Measurements from ENCODE around the gene LSM5. TPM values are rescaled to one million over a fixed set of nuclear protein-coding genes. Genes with fewer than 3 reads are reported as not detected.

LSM5 gene
- total RNA-seq, 4 donors from 2014 or later, result 30.7 to 82.0 (median 50.0) TPM

DNA sequence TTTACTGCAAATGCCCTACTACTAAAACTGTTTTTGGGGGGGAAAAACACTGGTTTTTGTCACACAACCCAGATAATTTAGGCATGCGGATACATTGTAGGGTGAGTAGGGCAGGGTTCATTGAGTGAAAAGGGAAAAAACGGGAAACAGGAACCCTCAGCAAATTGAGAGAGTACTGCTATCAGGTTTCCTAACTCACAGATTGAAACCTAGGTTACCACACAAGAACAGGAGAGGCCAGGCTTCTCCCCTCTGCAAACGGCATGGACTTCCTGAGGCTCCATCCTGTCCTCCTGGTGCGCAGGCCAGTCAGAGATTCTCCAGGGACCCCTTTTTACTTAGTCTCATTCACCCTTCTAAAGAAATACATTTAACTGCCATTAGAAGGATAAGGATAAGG, 35.7 kb upstream of the LSM5 start:
- Histone ChIP-seq H3K27ac (no peak overlapping the region), H3K27me3 (no peaks in the 10 kb centered on the region), H3K4me3 (no peak overlapping the region), H3K9me3 (no peaks in the 10 kb centered on the region), H3K36me3 (no peaks in the 10 kb centered on the region), H3K4me1 (no peaks in the 10 kb centered on the region)
- TF ChIP-seq CTCF (IDR thresholded peaks at IDR 0.05), result no peak
- no peak for TF ChIP-seq POLR2A (IDR thresholded peaks at IDR 0.05)
- intact Hi-C loops (cut with DNase I; ENCODE audit: low total_unique reads), result no loop called here
- no peak for DNase-seq

DNA sequence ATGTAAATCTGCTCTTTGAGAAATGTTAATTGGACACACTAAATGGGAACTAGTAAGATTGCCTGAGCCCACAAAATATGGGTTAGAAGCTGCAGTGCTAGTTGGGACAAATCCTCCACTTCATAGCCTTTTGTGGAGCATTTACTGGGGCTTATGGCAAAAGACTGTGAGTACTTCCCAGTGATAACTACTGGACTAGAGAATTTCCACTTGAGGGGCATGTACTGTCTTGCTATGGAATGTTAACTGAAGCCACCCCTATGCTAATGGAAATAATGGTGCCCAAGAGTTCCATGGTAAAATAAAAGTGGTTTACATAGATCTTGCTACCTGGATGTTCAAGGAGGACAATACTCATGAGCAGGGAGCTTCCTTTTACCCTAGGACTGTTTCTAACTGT, 34.5 kb upstream of the LSM5 start:
- Histone ChIP-seq H3K27ac (no peak overlapping the region), H3K36me3 (no peaks in the 10 kb centered on the region), H3K9me3 (no peaks in the 10 kb centered on the region), H3K4me1 (no peaks in the 10 kb centered on the region), H3K4me3 (no peak overlapping the region), H3K27me3 (no peaks in the 10 kb centered on the region)
- DNase-seq, result no peak
- intact Hi-C loops (cut with DNase I; ENCODE audit: low total_unique reads), result no loop called here
- TF ChIP-seq CTCF (IDR thresholded peaks at IDR 0.05) (no peak), POLR2A (IDR thresholded peaks at IDR 0.05) (no peak)

GRCh38 chr7:32522746-32523530, 32.8 kb upstream of the LSM5 start:
- Histone ChIP-seq H3K27ac (no peak overlapping the region), H3K9me3 (no peaks in the 10 kb centered on the region), H3K4me1 (no peaks in the 10 kb centered on the region), H3K4me3 (no peak overlapping the region), H3K36me3 (no peaks in the 10 kb centered on the region), H3K27me3 (no peaks in the 10 kb centered on the region)
- TF ChIP-seq CTCF (IDR thresholded peaks at IDR 0.05) (no peak), POLR2A (IDR thresholded peaks at IDR 0.05) (no peak)
- intact Hi-C loops (cut with DNase I; ENCODE audit: low total_unique reads), result no loop called here
- DNase-seq, result no peak

DNA sequence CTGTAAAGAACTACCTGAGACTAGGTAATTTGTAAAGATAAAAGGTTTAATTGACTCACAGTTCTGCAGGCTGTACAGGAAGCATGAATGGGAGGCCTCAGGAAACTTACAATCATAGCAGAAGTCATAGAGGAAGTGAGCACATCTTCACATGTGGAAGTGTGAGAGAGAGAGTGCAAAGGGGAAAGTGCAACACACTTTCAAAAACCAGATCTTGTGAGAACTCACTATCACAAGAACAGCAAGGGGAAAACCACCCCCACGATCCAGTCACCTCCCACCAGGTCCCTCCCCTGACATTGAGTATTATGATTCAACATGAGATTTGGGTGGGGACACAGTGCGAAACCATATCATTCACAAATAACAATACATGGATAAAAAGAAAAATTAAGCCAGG, 29.6 kb upstream of the LSM5 start:
- no peak overlapping the region for H3K4me3 ChIP-seq
- no peak for TF ChIP-seq CTCF (IDR thresholded peaks at IDR 0.05)
- TF ChIP-seq POLR2A (IDR thresholded peaks at IDR 0.05), result no peak
- H3K27ac ChIP-seq, result no peak overlapping the region
- intact Hi-C loops (cut with DNase I; ENCODE audit: low total_unique reads), result no loop called here
- no peaks in the 10 kb centered on the region for H3K27me3 ChIP-seq
- H3K4me1 ChIP-seq, result no peaks in the 10 kb centered on the region
- H3K36me3 ChIP-seq, result no peaks in the 10 kb centered on the region
- no peak for DNase-seq
- H3K9me3 ChIP-seq, result no peaks in the 10 kb centered on the region

- intact Hi-C loops (cut with DNase I; ENCODE audit: low total_unique reads), result no loop called here
- H3K4me3 ChIP-seq, result no peak overlapping the region
- H3K4me1 ChIP-seq, result no peaks in the 10 kb centered on the region
- H3K36me3 ChIP-seq, result no peaks in the 10 kb centered on the region
- no peak for DNase-seq
- TF ChIP-seq POLR2A (IDR thresholded peaks at IDR 0.05) (no peak), CTCF (IDR thresholded peaks at IDR 0.05) (no peak)
- H3K27ac ChIP-seq, result no peak overlapping the region
- no peaks in the 10 kb centered on the region for H3K9me3 ChIP-seq
- no peaks in the 10 kb centered on the region for H3K27me3 ChIP-seq
Observed at GRCh38 chr7:32518534-32519140, 28.5 kb upstream of the LSM5 start.

Measured in uterus (tissue), 4 donors.